ENCODE measurements around the gene PLCE1. TPM values are rescaled to one million over a fixed set of nuclear protein-coding genes. Genes with fewer than 3 reads are reported as not detected.

PLCE1 gene
- total RNA-seq, 1 donor from 2014 or later, result 7.4 TPM

DNA sequence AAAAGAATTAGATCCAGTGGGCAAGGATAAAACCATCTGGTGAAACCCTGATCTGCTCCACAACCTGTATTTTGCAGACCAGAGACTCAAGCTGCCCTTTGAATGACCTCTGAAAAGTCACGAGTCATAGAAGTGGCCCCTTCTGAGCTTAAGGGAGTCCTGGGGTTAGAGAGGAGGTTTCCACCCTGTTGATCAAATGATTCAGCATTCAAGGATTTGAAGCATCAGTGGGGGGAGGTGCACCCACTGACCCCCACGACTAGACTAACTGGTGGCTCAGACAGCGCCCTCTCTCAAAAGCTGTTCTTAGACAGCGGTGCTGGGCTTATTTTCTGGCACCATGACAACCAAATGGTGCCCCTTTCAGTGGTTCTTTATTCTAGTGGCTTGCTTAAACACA, 44.3 kb downstream of the PLCE1 start:
- H3K27ac Mint-ChIP-seq (ENCODE audit: unreplicated experiment), result no peak overlapping the region
- H3K36me3 Mint-ChIP-seq (ENCODE audit: unreplicated experiment), result peaks cover 4% of the 10 kb centered on the region
- H3K27me3 Mint-ChIP-seq (ENCODE audit: unreplicated experiment), result no peaks in the 10 kb centered on the region
- TF ChIP-seq, protein P1, sequence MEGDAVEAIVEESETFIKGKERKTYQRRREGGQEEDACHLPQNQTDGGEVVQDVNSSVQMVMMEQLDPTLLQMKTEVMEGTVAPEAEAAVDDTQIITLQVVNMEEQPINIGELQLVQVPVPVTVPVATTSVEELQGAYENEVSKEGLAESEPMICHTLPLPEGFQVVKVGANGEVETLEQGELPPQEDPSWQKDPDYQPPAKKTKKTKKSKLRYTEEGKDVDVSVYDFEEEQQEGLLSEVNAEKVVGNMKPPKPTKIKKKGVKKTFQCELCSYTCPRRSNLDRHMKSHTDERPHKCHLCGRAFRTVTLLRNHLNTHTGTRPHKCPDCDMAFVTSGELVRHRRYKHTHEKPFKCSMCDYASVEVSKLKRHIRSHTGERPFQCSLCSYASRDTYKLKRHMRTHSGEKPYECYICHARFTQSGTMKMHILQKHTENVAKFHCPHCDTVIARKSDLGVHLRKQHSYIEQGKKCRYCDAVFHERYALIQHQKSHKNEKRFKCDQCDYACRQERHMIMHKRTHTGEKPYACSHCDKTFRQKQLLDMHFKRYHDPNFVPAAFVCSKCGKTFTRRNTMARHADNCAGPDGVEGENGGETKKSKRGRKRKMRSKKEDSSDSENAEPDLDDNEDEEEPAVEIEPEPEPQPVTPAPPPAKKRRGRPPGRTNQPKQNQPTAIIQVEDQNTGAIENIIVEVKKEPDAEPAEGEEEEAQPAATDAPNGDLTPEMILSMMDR (IDR thresholded peaks at IDR 0.05), result no peak
- DNase-seq (ENCODE audit: extremely low spot score, unreplicated experiment), result no peak
- H3K4me1 Mint-ChIP-seq (ENCODE audit: unreplicated experiment), result peaks cover 36% of the 10 kb centered on the region
- no peak overlapping the region for H3K4me3 Mint-ChIP-seq (ENCODE audit: unreplicated experiment)
- H3K9me3 Mint-ChIP-seq (ENCODE audit: unreplicated experiment), result no peaks in the 10 kb centered on the region

DNA sequence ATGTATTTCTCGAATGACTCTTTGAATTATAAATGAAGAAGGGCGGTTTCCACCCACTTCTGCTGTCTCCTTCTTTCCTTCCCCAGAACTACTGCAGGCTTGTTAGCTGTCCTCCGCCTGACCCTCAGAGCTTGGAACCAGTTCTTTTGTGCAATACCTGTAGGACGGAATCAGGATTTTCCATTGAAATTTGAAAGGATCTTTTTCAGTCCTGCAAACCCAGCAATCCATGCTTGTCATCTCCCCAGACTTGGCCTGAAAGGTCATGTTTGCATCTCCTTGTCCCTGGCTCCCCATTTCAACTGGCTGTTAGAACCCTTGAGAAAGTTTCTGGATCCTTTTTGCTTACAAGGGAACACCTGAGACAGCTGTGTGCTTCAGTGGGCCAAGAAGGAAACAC, 47.5 kb downstream of the PLCE1 start:
- Mint-ChIP-seq H3K27ac (ENCODE audit: unreplicated experiment) (no peak overlapping the region), H3K4me3 (ENCODE audit: unreplicated experiment) (no peak overlapping the region), H3K27me3 (ENCODE audit: unreplicated experiment) (no peaks in the 10 kb centered on the region), H3K36me3 (ENCODE audit: unreplicated experiment) (peaks cover 2% of the 10 kb centered on the region), H3K9me3 (ENCODE audit: unreplicated experiment) (no peaks in the 10 kb centered on the region), H3K4me1 (ENCODE audit: unreplicated experiment) (peaks cover 40% of the 10 kb centered on the region)
- no peak for DNase-seq (ENCODE audit: extremely low spot score, unreplicated experiment)
- TF ChIP-seq, protein P1 (IDR thresholded peaks at IDR 0.05), result no peak

DNA sequence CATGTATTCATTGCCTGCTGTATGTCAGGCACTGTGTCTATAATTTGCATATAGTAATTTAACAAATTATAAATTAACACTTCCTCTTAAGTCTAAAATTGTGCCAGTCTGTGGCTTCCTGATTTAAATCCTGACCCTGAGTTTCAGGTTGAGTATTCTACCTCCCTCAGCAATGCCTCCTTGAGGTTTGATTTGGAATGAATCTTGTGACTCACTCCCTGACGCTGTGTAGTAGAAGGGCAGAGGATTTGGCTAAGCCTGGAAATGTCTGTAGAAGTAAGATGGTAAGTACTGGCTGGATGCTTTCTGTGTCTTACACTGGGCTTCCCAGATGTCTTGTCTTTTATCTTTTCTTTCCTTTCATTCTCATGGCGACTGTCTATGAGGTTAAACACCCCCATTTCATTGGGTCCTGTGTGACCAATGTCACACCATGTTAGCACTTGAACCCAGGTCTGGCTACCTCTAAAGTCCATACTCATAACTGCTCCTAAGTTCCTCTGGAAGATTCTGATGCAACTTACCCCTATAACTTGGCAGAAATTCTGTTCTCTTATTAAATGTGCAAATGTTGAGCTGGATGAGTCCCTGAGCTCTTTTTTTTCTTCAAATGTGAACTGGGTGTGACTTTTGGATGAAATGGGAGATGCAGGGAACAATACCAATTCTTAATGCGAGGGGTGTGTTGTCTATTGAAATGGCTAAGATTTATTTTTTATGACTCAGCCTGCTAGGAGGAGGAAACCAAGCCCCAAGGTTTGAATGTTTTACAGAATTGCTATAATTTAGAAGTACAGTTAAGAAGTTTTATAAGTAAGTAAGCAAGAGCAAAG, 48.5 kb downstream of the PLCE1 start:
- TF ChIP-seq, protein P1 (IDR thresholded peaks at IDR 0.05), result peak; percentile 30
- no peaks in the 10 kb centered on the region for H3K9me3 Mint-ChIP-seq (ENCODE audit: unreplicated experiment)
- H3K27ac Mint-ChIP-seq (ENCODE audit: unreplicated experiment), result peak overlapping the region; percentile 93
- no peak for DNase-seq (ENCODE audit: extremely low spot score, unreplicated experiment)
- H3K27me3 Mint-ChIP-seq (ENCODE audit: unreplicated experiment), result no peaks in the 10 kb centered on the region
- no peak overlapping the region for H3K4me3 Mint-ChIP-seq (ENCODE audit: unreplicated experiment)
- peaks cover 35% of the 10 kb centered on the region for H3K4me1 Mint-ChIP-seq (ENCODE audit: unreplicated experiment)
- peaks cover 2% of the 10 kb centered on the region for H3K36me3 Mint-ChIP-seq (ENCODE audit: unreplicated experiment)

DNA sequence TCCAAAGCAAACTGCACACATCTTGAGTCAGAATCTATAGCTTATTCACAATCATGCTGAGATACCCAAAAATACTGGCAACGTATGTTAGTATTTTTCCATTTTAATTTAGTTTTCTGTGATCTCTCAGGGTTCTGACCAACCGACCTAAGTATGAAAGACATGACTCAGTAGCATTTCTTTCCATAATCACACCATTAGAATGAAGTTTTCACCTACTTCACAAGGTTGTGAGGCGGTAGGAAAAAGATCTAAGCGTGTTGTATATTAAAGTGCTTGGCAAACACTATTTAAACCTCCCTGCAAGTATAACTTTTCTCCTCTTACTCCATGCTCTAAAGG, 49.1 kb downstream of the PLCE1 start:
- TF ChIP-seq, protein P1 (IDR thresholded peaks at IDR 0.05), result no peak
- Mint-ChIP-seq H3K4me1 (ENCODE audit: unreplicated experiment) (peaks cover 32% of the 10 kb centered on the region), H3K4me3 (ENCODE audit: unreplicated experiment) (no peak overlapping the region), H3K27me3 (ENCODE audit: unreplicated experiment) (no peaks in the 10 kb centered on the region), H3K9me3 (ENCODE audit: unreplicated experiment) (no peaks in the 10 kb centered on the region), H3K27ac (ENCODE audit: unreplicated experiment) (peak overlapping the region; percentile 93), H3K36me3 (ENCODE audit: unreplicated experiment) (peaks cover 2% of the 10 kb centered on the region)
- DNase-seq (ENCODE audit: extremely low spot score, unreplicated experiment), result no peak

Other genes starting within 250 kb of the PLCE1 start
- gene LGI1, start 236.0 kb upstream of the PLCE1 start, total RNA-seq, result 0.29 TPM in 1 of 2 replicates, not detected in the other
- gene SLC35G1, start 100.0 kb upstream of the PLCE1 start, total RNA-seq, result 6.2 and 6.3 TPM in 2 replicates

Data from osteocyte (in vitro differentiated cells).